H1 (cell line): ENCODE results near the gene COL6A2. TPM values are rescaled to one million over a fixed set of nuclear protein-coding genes. Genes with fewer than 3 reads are reported as not detected.

Experiments used
- CTCF ChIA-PET: fragments of 300-600 bp; sonication (Branson Sonifier 250); formaldehyde crosslinking; loops from one replicate; lab custom pipeline; 2021; ENCODE audit not compliant: partially characterized antibody; lab: Charles Lee
- POLR2A ChIA-PET: fragments of 300-600 bp; sonication (Branson Sonifier 250); formaldehyde crosslinking; loops from one replicate; lab custom pipeline; 2021; ENCODE audit warnings: inconsistent platforms; ENCODE audit not compliant: partially characterized antibody; lab: Charles Lee
- DNase-seq, 2 experiments: peaks; one replicate each; pipeline versions ENCODE4 v3.0.0 to v3.0.0-alpha.2; 2010 to 2022; ENCODE audit warnings: low spot score in 2 of 2, low read depth in 1 of 2, mixed read lengths in 1 of 2
- FAIRE-seq: peaks from 2 replicates; lab custom pipeline; 2011; peaks lifted over from hg19 to GRCh38; lab: Jason Lieb, UNC
- H2AFZ ChIP-seq: 2 replicates; pipeline ENCODE4 v1.8.1; 2012; ENCODE audit warnings: low read length, inconsistent platforms
- H2AK5ac ChIP-seq: 2 replicates; pipeline ENCODE4 v1.6.1; 2013; ENCODE audit warnings: low read depth, low read length
- H2BK120ac ChIP-seq: replicated peaks from 2 replicates; pipeline ENCODE3; 2013; ENCODE audit warnings: low read depth, low read length, inconsistent platforms
- H2BK12ac ChIP-seq: 2 replicates; pipeline ENCODE4 v1.6.1; 2013; ENCODE audit warnings: low read depth, low read length
- H2BK15ac ChIP-seq: 2 replicates; pipeline ENCODE4 v1.6.1; 2013; ENCODE audit warnings: low read length
- H2BK20ac ChIP-seq: 2 replicates; pipeline ENCODE4 v1.6.1; 2013; ENCODE audit warnings: low read length
- H2BK5ac ChIP-seq: 2 replicates; pipeline ENCODE4 v1.6.1; 2013; ENCODE audit warnings: low read depth, low read length
- H3K14ac ChIP-seq: 2 replicates; pipeline ENCODE4 v1.6.1; 2013; ENCODE audit warnings: inconsistent platforms; ENCODE audit not compliant: insufficient read length
- H3K18ac ChIP-seq: 2 replicates; pipeline ENCODE4 v1.6.1; 2013; ENCODE audit warnings: low read length; ENCODE audit errors: extremely low read depth
- H3K23ac ChIP-seq: 2 replicates; pipeline ENCODE4 v1.6.1; 2013; ENCODE audit warnings: inconsistent platforms; ENCODE audit not compliant: insufficient read length
- H3K23me2 ChIP-seq: 2 replicates; pipeline ENCODE4 v1.6.1; 2013; ENCODE audit warnings: low read depth, low read length
- H3K27ac ChIP-seq: 2 replicates; pipeline ENCODE4 v1.6.1; 2011; ENCODE audit warnings: low read depth, low read length, inconsistent platforms
- H3K27me3 ChIP-seq, 4 experiments: replicated peaks in 1 of 4; 1 replicate in 1 of 4; 2 replicates in 3 of 4; pipeline versions ENCODE4 v1.6.1 to v1.8.1; 2011 to 2013; ENCODE audit warnings: low read length in 3 of 4, mild to moderate bottlenecking in 3 of 4, inconsistent platforms in 2 of 4, mixed read lengths in 2 of 4, moderate library complexity in 1 of 4; ENCODE audit not compliant: control insufficient read depth in 3 of 4, insufficient read depth in 3 of 4; ENCODE audit errors: extremely low read depth in 1 of 4
- H3K36me3 ChIP-seq, 4 experiments: 2 replicates each; pipeline versions ENCODE4 v1.6.1 to v1.8.1; 2011 to 2013; ENCODE audit warnings: mild to moderate bottlenecking in 4 of 4, low read length in 3 of 4, moderate library complexity in 2 of 4, control low read depth in 1 of 4, inconsistent platforms in 1 of 4; ENCODE audit not compliant: insufficient read depth in 4 of 4, control insufficient read depth in 2 of 4
- H3K4ac ChIP-seq: replicated peaks from 2 replicates; pipeline ENCODE3; 2013; ENCODE audit warnings: low read length, low read depth, mixed read lengths, inconsistent platforms; ENCODE audit not compliant: insufficient read length
- H3K4me1 ChIP-seq, 4 experiments: replicated peaks in 1 of 4; 1 replicate in 1 of 4; 2 replicates in 3 of 4; pipeline versions ENCODE4 v1.6.1 to v1.8.1; 2011 to 2013; ENCODE audit warnings: low read length in 3 of 4, inconsistent platforms in 2 of 4, mixed read lengths in 1 of 4; ENCODE audit not compliant: insufficient read depth in 4 of 4, control insufficient read depth in 3 of 4
- H3K4me2 ChIP-seq, 2 experiments: 2 replicates each; pipeline versions ENCODE4 v1.6.1 to v1.8.1; 2011 to 2013; ENCODE audit warnings: low read depth in 2 of 2, low read length in 2 of 2, control low read depth in 1 of 2, inconsistent platforms in 1 of 2, mild to moderate bottlenecking in 1 of 2; ENCODE audit not compliant: insufficient read depth in 1 of 2
- H3K4me3 ChIP-seq, 4 experiments: fragments of 200-600, 300-600 bp in 1 of 4; sonication (generic), shearing (Covaris generic), sonication (Bioruptor Twin) in 1 of 4; 2 replicates each; pipeline versions ENCODE4 v1.5.1 to v1.8.1; 2011 to 2016; ENCODE audit warnings: low read length in 4 of 4, low read depth in 3 of 4, control low read depth in 2 of 4, inconsistent platforms in 2 of 4, mild to moderate bottlenecking in 2 of 4, mixed read lengths in 1 of 4, moderate library complexity in 1 of 4; ENCODE audit not compliant: insufficient read depth in 2 of 4; ENCODE audit errors: extremely low read depth in 1 of 4
- H3K56ac ChIP-seq: replicated peaks from 2 replicates; pipeline ENCODE3; 2013; ENCODE audit warnings: low read depth, mild to moderate bottlenecking, mixed read lengths, low read length, inconsistent platforms; ENCODE audit not compliant: insufficient read length
- H3K79me1 ChIP-seq: 2 replicates; pipeline ENCODE4 v1.6.1; 2013; ENCODE audit warnings: low read depth, low read length, control low read depth
- H3K79me2 ChIP-seq, 2 experiments: 2 replicates each; pipeline versions ENCODE4 v1.6.1 to v1.8.1; 2012 to 2013; ENCODE audit warnings: low read length in 2 of 2, mild to moderate bottlenecking in 2 of 2, inconsistent platforms in 1 of 2; ENCODE audit not compliant: insufficient read depth in 2 of 2, control insufficient read depth in 1 of 2
- H3K9ac ChIP-seq, 4 experiments: replicated peaks in 1 of 4; 1 replicate in 1 of 4; 2 replicates in 3 of 4; pipeline versions ENCODE4 v1.6.1 to v1.8.1; 2011 to 2013; ENCODE audit warnings: low read depth in 3 of 4, low read length in 3 of 4, control low read depth in 2 of 4, mild to moderate bottlenecking in 2 of 4, moderate library complexity in 2 of 4, inconsistent platforms in 1 of 4; ENCODE audit errors: extremely low read depth in 1 of 4
- H3K9me3 ChIP-seq, 2 experiments: 2 replicates each; pipeline versions ENCODE4 v1.6.1 to v1.8.1; 2012 to 2013; ENCODE audit warnings: mild to moderate bottlenecking in 2 of 2, moderate library complexity in 2 of 2, control low read depth in 1 of 2, inconsistent platforms in 1 of 2, low read depth in 1 of 2, low read length in 1 of 2, mixed read lengths in 1 of 2; ENCODE audit not compliant: insufficient read depth in 2 of 2
- H4K20me1 ChIP-seq, 2 experiments: replicated peaks in 1 of 2; 2 replicates each; pipeline versions ENCODE3 to v1.8.1; 2011 to 2013; ENCODE audit warnings: inconsistent platforms in 2 of 2, low read length in 2 of 2, mild to moderate bottlenecking in 1 of 2; ENCODE audit not compliant: insufficient read depth in 2 of 2, control insufficient read depth in 1 of 2
- H4K5ac ChIP-seq: 2 replicates; pipeline ENCODE4 v1.6.1; 2013; ENCODE audit warnings: low read length, low read depth, mixed read lengths, inconsistent platforms; ENCODE audit not compliant: insufficient read length
- H4K8ac ChIP-seq: 2 replicates; pipeline ENCODE4 v1.8.0; 2013; ENCODE audit warnings: mild to moderate bottlenecking, moderate library complexity, low read length, inconsistent platforms; ENCODE audit not compliant: insufficient read depth; ENCODE audit errors: extremely low read depth
- H4K91ac ChIP-seq: replicated peaks from 2 replicates; pipeline ENCODE3; 2013; ENCODE audit warnings: low read length, mixed read lengths, inconsistent platforms; ENCODE audit not compliant: insufficient read length
- NANOG ChIP-seq: IDR thresholded peaks from 2 replicates; pipeline ENCODE4 v1.6.1; 2011; ENCODE audit warnings: low read length, low read depth, mild to moderate bottlenecking, inconsistent platforms; ENCODE audit not compliant: insufficient read depth, poor library complexity, severe bottlenecking
- TAF1 ChIP-seq: IDR thresholded peaks from 2 replicates; pipeline ENCODE4 v1.6.1; 2011; ENCODE audit warnings: mild to moderate bottlenecking, low read depth, low read length
- WGBS, 2 experiments: shearing (Covaris generic) in 1 of 2; methylation state at CpG; one replicate each; pipeline versions ENCODE4 v1.1.6 to v1.1.7; 2013 to 2015; ENCODE audit warnings: low lambda C conversion rate in 2 of 2, mixed read lengths in 2 of 2, inconsistent platforms in 1 of 2, low coverage in 1 of 2, missing lambda C conversion rate in 1 of 2; ENCODE audit not compliant: insufficient replicate concordance in 2 of 2, insufficient coverage in 1 of 2, insufficient read length in 1 of 2; ENCODE audit errors: extremely low coverage in 1 of 2, missing lambda C conversion rate in 1 of 2; 5-methylcytosine and 5-hydroxymethylcytosine counted together
- polyA plus RNA-seq, 7 experiments: library from polyadenylated mRNA; depleted of rRNA in 3 of 7; stranded (reverse) in 5 of 7; unstranded in 2 of 7; fragments of >200 nt in 5 of 7; fragments of 200-250 nt in 2 of 7; gene quantifications; 1 replicate in 5 of 7; 2 replicates in 1 of 7; 4 replicates in 1 of 7; pipeline versions ENCODE4 v1.2.1 to v1.2.3, GENCODE V29; 2011 to 2013; ENCODE audit warnings: missing spikeins in 2 of 7, mixed read lengths in 2 of 7
- total RNA-seq: library from RNA; stranded (reverse); fragmentation: NEBNext Ultra II Directional; extraction: Animal tissue kit (Norgen Biotek cat#: 25700); gene quantifications from 2 replicates; pipeline ENCODE4 v1.2.1, GENCODE V29; 2021

COL6A2 gene
- total and polyA plus RNA-seq, 2 of the 8 experiments (the other 6 are each of a cell fraction or from before 2014, with no cell fraction given), result 60.1 to 62.7 TPM

GRCh38 chr21:46069166-46069565, 28.7 kb upstream of the COL6A2 start:
- Histone ChIP-seq H3K56ac (no peak overlapping the region), H2BK20ac (no peak overlapping the region), H3K9me3 (no peaks in the 10 kb centered on the region; a peak in 1 of 4 replicates), H3K23ac (no peak overlapping the region), H4K8ac (no peak overlapping the region), H2BK5ac (no peak overlapping the region; the same call in 1 of the 2 replicates), H3K36me3 (no peaks in the 10 kb centered on the region), H3K23me2 (no peaks in the 10 kb centered on the region), H3K4me2 (no peak overlapping the region)
- DNase-seq (no peak), FAIRE-seq (no peak)
- TF ChIP-seq NANOG (no peak), TAF1 (no peak)
- TF ChIP-seq, all 59 proteins: peak for 0
- CTCF ChIA-PET, result no interaction called here
- no peak overlapping the region for H2AFZ ChIP-seq
- H3K79me2 ChIP-seq, result no peaks in the 10 kb centered on the region
- no peak overlapping the region for H3K14ac ChIP-seq
- H3K4ac ChIP-seq, result no peak overlapping the region
- no peak overlapping the region for H4K5ac ChIP-seq
- no peak overlapping the region for H4K91ac ChIP-seq
- no peak overlapping the region for H3K18ac ChIP-seq
- H2BK120ac ChIP-seq, result no peak overlapping the region
- no peak overlapping the region for H2AK5ac ChIP-seq
- no peak overlapping the region for H3K9ac ChIP-seq
- WGBS, 2 experiments, result 78% methylated on average over 12 of the region's 13 CpGs; no CpG with 5 or more reads in 1 of the 2 experiments
- peaks cover 0 to 8% (median 2%) of the 10 kb centered on the region in 4 experiments; a peak in 5 of 7 replicates for H3K4me1 ChIP-seq
- no peak overlapping the region for H2BK15ac ChIP-seq
- H3K27me3 ChIP-seq, result no peaks in the 10 kb centered on the region; a peak in 2 of 7 replicates
- no peaks in the 10 kb centered on the region for H3K79me1 ChIP-seq
- H3K4me3 ChIP-seq, result no peak overlapping the region
- H2BK12ac ChIP-seq, result no peak overlapping the region; the same call in 1 of the 2 replicates
- no peak overlapping the region for H3K27ac ChIP-seq
- peaks cover 0 to 5% of the 10 kb centered on the region in 2 experiments for H4K20me1 ChIP-seq
- POLR2A ChIA-PET, result no interaction called here
